Measurements from ENCODE around the gene ADARB2. TPM values are rescaled to one million over a fixed set of nuclear protein-coding genes. Genes with fewer than 3 reads are reported as not detected.
"Not testable (repeated sequence)": the region's sequence is repeated elsewhere in the genome, so short reads cannot be mapped to it uniquely, and the experiment has no call there.

Gene ADARB2
- total RNA-seq, 1 donor from 2014 or later: 38.7 TPM

DNA sequence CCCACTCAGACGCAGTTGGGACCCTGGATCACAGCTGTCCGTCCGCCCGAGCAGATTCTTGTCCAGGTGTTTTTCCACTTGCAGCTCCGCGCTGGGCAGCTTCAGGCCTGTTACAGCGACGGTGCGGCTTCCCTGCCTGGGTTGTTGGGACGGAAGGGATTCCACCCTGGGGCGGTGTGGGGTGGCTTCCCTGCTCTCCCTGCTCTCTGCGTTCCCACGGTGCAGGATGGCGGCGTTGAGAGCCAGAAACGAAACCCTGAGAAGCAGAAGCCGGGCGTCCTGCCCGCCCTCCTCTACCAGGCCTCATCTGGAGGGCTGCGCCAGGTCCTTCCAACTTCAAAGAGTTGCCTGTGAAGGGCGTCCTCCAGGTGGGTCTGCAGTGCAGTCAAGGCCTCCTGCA is 194.4 kb downstream of the ADARB2 start:
- TF ChIP-seq, protein P1, sequence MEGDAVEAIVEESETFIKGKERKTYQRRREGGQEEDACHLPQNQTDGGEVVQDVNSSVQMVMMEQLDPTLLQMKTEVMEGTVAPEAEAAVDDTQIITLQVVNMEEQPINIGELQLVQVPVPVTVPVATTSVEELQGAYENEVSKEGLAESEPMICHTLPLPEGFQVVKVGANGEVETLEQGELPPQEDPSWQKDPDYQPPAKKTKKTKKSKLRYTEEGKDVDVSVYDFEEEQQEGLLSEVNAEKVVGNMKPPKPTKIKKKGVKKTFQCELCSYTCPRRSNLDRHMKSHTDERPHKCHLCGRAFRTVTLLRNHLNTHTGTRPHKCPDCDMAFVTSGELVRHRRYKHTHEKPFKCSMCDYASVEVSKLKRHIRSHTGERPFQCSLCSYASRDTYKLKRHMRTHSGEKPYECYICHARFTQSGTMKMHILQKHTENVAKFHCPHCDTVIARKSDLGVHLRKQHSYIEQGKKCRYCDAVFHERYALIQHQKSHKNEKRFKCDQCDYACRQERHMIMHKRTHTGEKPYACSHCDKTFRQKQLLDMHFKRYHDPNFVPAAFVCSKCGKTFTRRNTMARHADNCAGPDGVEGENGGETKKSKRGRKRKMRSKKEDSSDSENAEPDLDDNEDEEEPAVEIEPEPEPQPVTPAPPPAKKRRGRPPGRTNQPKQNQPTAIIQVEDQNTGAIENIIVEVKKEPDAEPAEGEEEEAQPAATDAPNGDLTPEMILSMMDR (IDR thresholded peaks at IDR 0.05): no peak
- no peak for DNase-seq (ENCODE audit: extremely low spot score, unreplicated experiment)
- no peak overlapping the region for H3K27ac Mint-ChIP-seq (ENCODE audit: unreplicated experiment)
- no peaks in the 10 kb centered on the region for H3K36me3 Mint-ChIP-seq (ENCODE audit: unreplicated experiment)
- no peaks in the 10 kb centered on the region for H3K27me3 Mint-ChIP-seq (ENCODE audit: unreplicated experiment)
- H3K9me3 Mint-ChIP-seq (ENCODE audit: unreplicated experiment): no peaks in the 10 kb centered on the region
- no peak overlapping the region for H3K4me3 Mint-ChIP-seq (ENCODE audit: unreplicated experiment)
- H3K4me1 Mint-ChIP-seq (ENCODE audit: unreplicated experiment): no peaks in the 10 kb centered on the region

DNA sequence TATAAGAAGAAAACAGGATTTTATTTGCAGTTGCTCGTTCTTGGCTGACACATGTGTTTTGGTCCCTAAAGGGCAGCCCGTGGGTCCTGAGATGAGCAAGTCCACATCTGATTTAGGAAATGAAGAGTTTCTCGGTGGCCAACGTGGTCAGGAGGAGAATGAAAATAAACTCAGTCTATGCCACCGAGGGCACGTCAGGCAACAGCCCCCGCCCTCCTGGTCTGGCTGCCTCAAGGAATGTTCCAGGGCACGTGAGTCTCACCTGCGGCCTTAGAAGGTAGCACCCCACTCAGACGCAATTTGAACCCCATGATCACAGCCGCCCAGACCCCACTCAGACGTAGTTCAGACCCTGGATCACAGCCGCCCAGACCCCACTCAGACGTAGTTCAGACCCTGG is 197.2 kb downstream of the ADARB2 start:
- TF ChIP-seq, protein P1 (IDR thresholded peaks at IDR 0.05): no peak
- no peaks in the 10 kb centered on the region for H3K36me3 Mint-ChIP-seq (ENCODE audit: unreplicated experiment)
- H3K4me3 Mint-ChIP-seq (ENCODE audit: unreplicated experiment): no peak overlapping the region
- no peak for DNase-seq (ENCODE audit: extremely low spot score, unreplicated experiment)
- no peak overlapping the region for H3K27ac Mint-ChIP-seq (ENCODE audit: unreplicated experiment)
- H3K4me1 Mint-ChIP-seq (ENCODE audit: unreplicated experiment): no peaks in the 10 kb centered on the region
- H3K27me3 Mint-ChIP-seq (ENCODE audit: unreplicated experiment): peaks cover 5% of the 10 kb centered on the region
- H3K9me3 Mint-ChIP-seq (ENCODE audit: unreplicated experiment): no peaks in the 10 kb centered on the region

DNA sequence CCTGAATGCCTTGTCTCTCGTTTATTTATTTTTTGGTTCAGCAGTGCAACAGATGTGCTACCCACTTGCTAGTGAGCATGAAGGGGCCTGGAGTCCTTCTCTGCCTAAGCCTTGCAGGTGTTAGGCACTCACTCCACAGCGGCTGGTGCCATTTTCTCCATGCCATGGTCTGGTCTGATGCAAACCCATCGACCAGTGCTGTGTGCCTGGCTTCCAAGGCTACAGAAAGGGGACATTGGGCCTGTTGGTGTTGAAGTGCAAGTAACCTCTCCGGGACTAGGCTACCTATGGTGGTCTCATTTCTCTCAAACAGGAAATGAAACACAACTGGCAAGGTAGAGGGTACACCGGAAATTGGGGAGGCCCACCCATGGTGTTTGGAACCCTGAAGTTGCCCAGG is 198.1 kb downstream of the ADARB2 start:
- DNase-seq (ENCODE audit: extremely low spot score, unreplicated experiment): no peak

DNA sequence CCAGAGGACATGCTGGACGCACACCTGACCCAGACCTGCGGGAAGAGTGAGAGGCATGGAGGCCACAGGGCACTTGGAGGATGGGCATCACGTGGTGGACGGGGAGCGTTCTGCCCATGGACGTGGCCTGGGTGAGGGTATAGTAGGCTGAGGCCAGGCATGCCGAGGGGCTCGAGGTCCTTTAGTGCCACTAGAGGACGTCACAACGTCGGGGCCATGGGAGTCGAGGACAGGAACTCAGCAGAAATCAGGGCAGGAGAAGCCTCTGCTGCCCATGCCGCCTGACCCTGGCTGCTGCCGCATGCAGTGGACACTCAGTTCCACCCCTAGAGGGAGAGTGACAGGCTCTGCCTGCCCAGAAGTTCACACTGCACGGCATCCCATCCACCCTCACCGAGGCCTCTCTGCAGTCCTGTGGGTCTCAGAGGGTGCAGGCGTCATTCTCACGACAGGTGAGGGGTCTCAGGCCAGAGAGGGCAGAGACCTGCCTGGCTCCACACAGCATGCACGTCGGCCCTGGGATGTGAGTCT is 198.7 kb downstream of the ADARB2 start:
- Mint-ChIP-seq H3K9me3 (ENCODE audit: unreplicated experiment) (no peaks in the 10 kb centered on the region), H3K27ac (ENCODE audit: unreplicated experiment) (no peak overlapping the region), H3K36me3 (ENCODE audit: unreplicated experiment) (peaks cover 1% of the 10 kb centered on the region), H3K4me1 (ENCODE audit: unreplicated experiment) (no peaks in the 10 kb centered on the region), H3K27me3 (ENCODE audit: unreplicated experiment) (peaks cover 5% of the 10 kb centered on the region), H3K4me3 (ENCODE audit: unreplicated experiment) (no peak overlapping the region)
- DNase-seq (ENCODE audit: extremely low spot score, unreplicated experiment): no peak
- TF ChIP-seq, protein P1 (IDR thresholded peaks at IDR 0.05): no peak

More for the DNA sequence above, 198.1 kb downstream of the ADARB2 start:
- TF ChIP-seq, protein P1 (IDR thresholded peaks at IDR 0.05): no peak
- Mint-ChIP-seq H3K27me3 (ENCODE audit: unreplicated experiment) (peaks cover 5% of the 10 kb centered on the region), H3K36me3 (ENCODE audit: unreplicated experiment) (peaks cover 1% of the 10 kb centered on the region), H3K4me3 (ENCODE audit: unreplicated experiment) (no peak overlapping the region), H3K4me1 (ENCODE audit: unreplicated experiment) (no peaks in the 10 kb centered on the region), H3K9me3 (ENCODE audit: unreplicated experiment) (no peaks in the 10 kb centered on the region), H3K27ac (ENCODE audit: unreplicated experiment) (no peak overlapping the region)

DNA sequence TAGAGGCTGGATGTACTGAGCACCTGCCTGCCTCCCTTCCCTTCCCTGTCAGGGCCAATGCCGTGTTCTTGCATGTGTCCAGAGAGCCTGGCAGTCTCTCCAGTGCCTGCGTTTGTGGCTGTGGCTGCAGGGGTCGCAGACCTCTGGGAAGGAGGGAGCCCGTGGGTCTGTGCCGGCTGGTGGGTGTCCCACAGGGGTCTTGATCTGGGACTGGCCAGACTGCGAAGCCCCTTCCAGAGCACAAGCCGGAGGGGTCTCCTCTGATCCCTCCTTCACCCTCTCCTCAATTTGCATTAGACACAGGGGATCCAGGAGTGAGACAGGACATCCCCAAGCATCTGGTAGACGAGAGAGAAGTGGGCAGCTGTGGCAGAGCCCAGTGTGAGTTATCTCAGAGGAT is 199.2 kb downstream of the ADARB2 start:
- peaks cover 1% of the 10 kb centered on the region for H3K36me3 Mint-ChIP-seq (ENCODE audit: unreplicated experiment)
- no peak overlapping the region for H3K27ac Mint-ChIP-seq (ENCODE audit: unreplicated experiment)
- TF ChIP-seq, protein P1 (IDR thresholded peaks at IDR 0.05): no peak
- no peak overlapping the region for H3K4me3 Mint-ChIP-seq (ENCODE audit: unreplicated experiment)
- H3K9me3 Mint-ChIP-seq (ENCODE audit: unreplicated experiment): no peaks in the 10 kb centered on the region
- H3K27me3 Mint-ChIP-seq (ENCODE audit: unreplicated experiment): peaks cover 5% of the 10 kb centered on the region
- no peaks in the 10 kb centered on the region for H3K4me1 Mint-ChIP-seq (ENCODE audit: unreplicated experiment)
- DNase-seq (ENCODE audit: extremely low spot score, unreplicated experiment): no peak

DNA sequence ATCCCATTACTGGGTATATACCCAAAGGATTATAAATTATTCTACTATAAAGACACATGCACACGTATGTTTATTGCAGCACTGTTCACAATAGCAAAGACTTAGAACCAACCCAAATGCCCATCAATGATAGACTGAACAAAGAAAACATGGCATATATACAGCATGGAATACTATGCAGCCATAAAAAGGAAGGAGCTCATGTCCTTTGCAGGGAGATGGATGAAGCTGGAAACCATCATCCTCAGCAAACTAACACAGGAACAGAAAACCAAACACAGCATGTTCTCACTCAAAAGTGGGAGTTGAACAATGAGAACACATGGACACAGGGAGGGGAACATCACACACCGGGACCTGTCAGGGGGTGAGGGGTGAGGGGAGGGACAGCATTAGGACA is 199.9 kb downstream of the ADARB2 start:
- not testable (repeated sequence) for H3K27ac Mint-ChIP-seq (ENCODE audit: unreplicated experiment); H3K4me1 Mint-ChIP-seq (ENCODE audit: unreplicated experiment); H3K27me3 Mint-ChIP-seq (ENCODE audit: unreplicated experiment); H3K36me3 Mint-ChIP-seq (ENCODE audit: unreplicated experiment); H3K4me3 Mint-ChIP-seq (ENCODE audit: unreplicated experiment); H3K9me3 Mint-ChIP-seq (ENCODE audit: unreplicated experiment); DNase-seq (ENCODE audit: extremely low spot score, unreplicated experiment)
